Stimulated activated CD4-positive, alpha-beta T cell treated with anti-CD3 and anti-CD28 coated beads, Interleukin-2, amount 100 ng/mL, for 4 hours (primary cell): ENCODE measurements around the gene PGAP3.

Experiments
- DNase-seq: peaks from one replicate; pipeline ENCODE4 v3.0.0-alpha.2; 2020; ENCODE audit warnings: low read depth

The PGAP3 gene

GRCh38 chr17:39622380-39623006 lies 65.4 kb downstream of the PGAP3 start:
- DNase-seq = no peak

- DNase-seq = peak; percentile 75
Observed at GRCh38 chr17:39621523-39622379, 66.1 kb downstream of the PGAP3 start.
